A673 (cell line): ENCODE data around the gene BOK. TPM values are rescaled to one million over a fixed set of nuclear protein-coding genes. Genes with fewer than 3 reads are reported as not detected.

Experiments used
- BruUV-seq: library from RNA; stranded (reverse); fragments of 400-500 nt; replicated peaks from 2 replicates; lab custom pipeline; 2021; lab: Mats Ljungman, UMichigan
- CTCF ChIA-PET: fragments of 300-600 bp; sonication (Branson Sonifier 250); formaldehyde crosslinking; loops from one replicate; lab custom pipeline; 2022; ENCODE audit warnings: antibody characterized with exemption; lab: Charles Lee
- POLR2A ChIA-PET: fragments of 300-600 bp; sonication (Branson Sonifier 250); formaldehyde crosslinking; loops from one replicate; lab custom pipeline; 2022; ENCODE audit warnings: antibody characterized with exemption; ENCODE audit not compliant: low non-redundant PET; lab: Charles Lee
- DNase-seq: peaks from one replicate; pipeline ENCODE4 v3.0.0-alpha.2; 2015; ENCODE audit warnings: low spot score
- H3K27ac ChIP-seq: fragments of 200-600 bp; sonication (generic); 2 replicates; pipeline ENCODE4 v1.5.1; 2016; ENCODE audit warnings: mixed run types, low read depth, mild to moderate bottlenecking, mixed read lengths, antibody characterized with exemption, low read length; ENCODE audit not compliant: poor library complexity, severe bottlenecking
- H3K27me3 ChIP-seq: fragments of 200-600 bp; sonication (generic); replicated peaks from 2 replicates; pipeline ENCODE4 v1.6.1; 2017; ENCODE audit warnings: mixed run types, low read depth, mild to moderate bottlenecking, mixed read lengths, antibody characterized with exemption, low read length; ENCODE audit not compliant: insufficient read depth, poor library complexity
- H3K36me3 ChIP-seq: fragments of 200-600 bp; sonication (generic); 2 replicates; pipeline ENCODE4 v1.6.1; 2016; ENCODE audit warnings: mixed run types, mild to moderate bottlenecking, mixed read lengths, antibody characterized with exemption, low read length; ENCODE audit not compliant: insufficient read depth, poor library complexity, severe bottlenecking
- H3K4me1 ChIP-seq: fragments of 200-600 bp; sonication (generic); 2 replicates; pipeline ENCODE4 v1.6.1; 2017; ENCODE audit warnings: mixed run types, mild to moderate bottlenecking, mixed read lengths, antibody characterized with exemption, low read length; ENCODE audit not compliant: insufficient read depth, poor library complexity, severe bottlenecking
- H3K4me3 ChIP-seq: fragments of 200-600 bp; sonication (generic); 2 replicates; pipeline ENCODE4 v1.5.1; 2016; ENCODE audit warnings: low read depth, mixed run types, mild to moderate bottlenecking, mixed read lengths, low read length; ENCODE audit not compliant: poor library complexity, severe bottlenecking
- H3K9me3 ChIP-seq: fragments of 200-600 bp; sonication (generic); 2 replicates; pipeline ENCODE4 v1.6.1; 2016; ENCODE audit warnings: mixed run types, low read depth, mild to moderate bottlenecking, mixed read lengths, antibody characterized with exemption, low read length; ENCODE audit not compliant: poor library complexity, severe bottlenecking
- EZH2 ChIP-seq: fragments of 200-600 bp; sonication (generic); IDR thresholded peaks from 2 replicates; pipeline ENCODE4 v1.6.1; 2017; ENCODE audit warnings: borderline replicate concordance, low read depth, mild to moderate bottlenecking, mixed read lengths, antibody characterized with exemption, low read length; ENCODE audit not compliant: poor library complexity, severe bottlenecking
- intact Hi-C: fragments of 100-400 bp; cut with micrococcal nuclease; formaldehyde crosslinking; loops from one replicate; pipeline ENCODE4 v1.10.0; 2022; ENCODE audit not compliant: unreplicated experiment
- total RNA-seq: library from RNA; stranded (reverse); gene quantifications from 2 replicates; pipeline ENCODE4 v1.2.3, GENCODE V29; 2021
- TF ChIP-seq, protein P1 (sequence below): fragments of 300-800, 200-600 bp; sonication (generic); conservative IDR thresholded peaks from 2 replicates; pipeline ENCODE4 v1.5.1; 2017; ENCODE audit warnings: low read depth, mild to moderate bottlenecking, antibody characterized with exemption, low read length, moderate library complexity, mixed read lengths

Gene BOK
- total RNA-seq, 1 experiment from 2014 or later = 2.7 TPM

DNA sequence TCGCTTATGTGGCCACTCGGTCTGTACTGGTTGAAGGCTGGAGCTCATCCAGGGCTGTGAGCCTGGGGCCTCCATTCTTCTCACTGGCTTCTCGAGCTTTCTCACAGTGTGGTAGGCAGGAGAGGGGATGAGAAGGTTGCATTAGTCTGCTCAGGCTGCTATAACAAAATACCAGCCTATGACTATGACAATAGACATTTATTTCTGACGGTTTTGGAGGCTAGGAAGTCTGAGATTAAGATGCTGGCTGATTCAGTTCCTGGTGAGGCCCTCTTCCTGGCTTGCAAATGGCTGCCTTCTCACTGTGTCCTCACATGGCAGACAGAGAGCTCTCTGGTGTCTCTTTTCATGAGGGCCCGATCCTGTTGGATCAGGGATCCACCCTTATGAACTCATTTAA is 44.0 kb upstream of the BOK start:
- DNase-seq = no peak
- ChIA-PET POLR2A (no interaction called here), CTCF (no interaction called here)
- no TSS peak for BruUV-seq
- H3K36me3 ChIP-seq = no peaks in the 10 kb centered on the region
- H3K27ac ChIP-seq = no peak overlapping the region
- no peaks in the 10 kb centered on the region for H3K27me3 ChIP-seq
- TF ChIP-seq, protein P1, sequence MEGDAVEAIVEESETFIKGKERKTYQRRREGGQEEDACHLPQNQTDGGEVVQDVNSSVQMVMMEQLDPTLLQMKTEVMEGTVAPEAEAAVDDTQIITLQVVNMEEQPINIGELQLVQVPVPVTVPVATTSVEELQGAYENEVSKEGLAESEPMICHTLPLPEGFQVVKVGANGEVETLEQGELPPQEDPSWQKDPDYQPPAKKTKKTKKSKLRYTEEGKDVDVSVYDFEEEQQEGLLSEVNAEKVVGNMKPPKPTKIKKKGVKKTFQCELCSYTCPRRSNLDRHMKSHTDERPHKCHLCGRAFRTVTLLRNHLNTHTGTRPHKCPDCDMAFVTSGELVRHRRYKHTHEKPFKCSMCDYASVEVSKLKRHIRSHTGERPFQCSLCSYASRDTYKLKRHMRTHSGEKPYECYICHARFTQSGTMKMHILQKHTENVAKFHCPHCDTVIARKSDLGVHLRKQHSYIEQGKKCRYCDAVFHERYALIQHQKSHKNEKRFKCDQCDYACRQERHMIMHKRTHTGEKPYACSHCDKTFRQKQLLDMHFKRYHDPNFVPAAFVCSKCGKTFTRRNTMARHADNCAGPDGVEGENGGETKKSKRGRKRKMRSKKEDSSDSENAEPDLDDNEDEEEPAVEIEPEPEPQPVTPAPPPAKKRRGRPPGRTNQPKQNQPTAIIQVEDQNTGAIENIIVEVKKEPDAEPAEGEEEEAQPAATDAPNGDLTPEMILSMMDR = no peak
- no peak for TF ChIP-seq EZH2
- no peaks in the 10 kb centered on the region for H3K9me3 ChIP-seq
- intact Hi-C loops = no loop called here
- H3K4me1 ChIP-seq = no peaks in the 10 kb centered on the region
- H3K4me3 ChIP-seq = no peak overlapping the region

- H3K4me3 ChIP-seq = no peak overlapping the region
- CTCF ChIA-PET = interaction anchor here (1.0 kb wide), 1 partner anchor 95 kb away, joined by 6 read pairs; no protein-coding TSS in a partner anchor
- no peaks in the 10 kb centered on the region for H3K27me3 ChIP-seq
- DNase-seq = no peak
- POLR2A ChIA-PET = no interaction called here
- H3K9me3 ChIP-seq = no peaks in the 10 kb centered on the region
- H3K27ac ChIP-seq = no peak overlapping the region
- H3K36me3 ChIP-seq = no peaks in the 10 kb centered on the region
- TF ChIP-seq, protein P1 = no peak
- no peak for TF ChIP-seq EZH2
- BruUV-seq = no TSS peak
- H3K4me1 ChIP-seq = no peaks in the 10 kb centered on the region
- intact Hi-C loops = no loop called here
Observed at GRCh38 chr2:241514986-241515737, 43.4 kb upstream of the BOK start.

GRCh38 chr2:241516520-241516965 is 42.0 kb upstream of the BOK start:
- H3K27me3 ChIP-seq = no peaks in the 10 kb centered on the region
- intact Hi-C loops = no loop called here
- TF ChIP-seq, protein P1 = no peak
- no peak for TF ChIP-seq EZH2
- no peak overlapping the region for H3K4me3 ChIP-seq
- CTCF ChIA-PET = no interaction called here
- no peak for DNase-seq
- H3K9me3 ChIP-seq = no peaks in the 10 kb centered on the region
- POLR2A ChIA-PET = no interaction called here
- no peaks in the 10 kb centered on the region for H3K36me3 ChIP-seq
- H3K4me1 ChIP-seq = no peaks in the 10 kb centered on the region
- no TSS peak for BruUV-seq
- H3K27ac ChIP-seq = no peak overlapping the region
